ENCODE results near the gene SRPK2.
"Not testable (repeated sequence)": the region's sequence is repeated elsewhere in the genome, so short reads cannot be mapped to it uniquely, and the experiment has no call there.

The SRPK2 gene

GRCh38 chr7:105376908-105377533 lies 11.7 kb downstream of the SRPK2 start:
- DNase-seq (ENCODE audit: low spot score): no peak

- no peak for DNase-seq (ENCODE audit: low spot score)
Measured at GRCh38 chr7:105369944-105370343, 18.8 kb downstream of the SRPK2 start.

GRCh38 chr7:105367458-105367857 lies 21.3 kb downstream of the SRPK2 start:
- no peak for DNase-seq (ENCODE audit: low spot score)

GRCh38 chr7:105365541-105366534 lies 22.9 kb downstream of the SRPK2 start:
- no peak for DNase-seq (ENCODE audit: low spot score)

- DNase-seq (ENCODE audit: low spot score): no peak
Measured at GRCh38 chr7:105364684-105365083, 24.0 kb downstream of the SRPK2 start.

- not testable (repeated sequence) for DNase-seq (ENCODE audit: low spot score)
Measured at GRCh38 chr7:105363657-105364056, 25.1 kb downstream of the SRPK2 start.

GRCh38 chr7:105362685-105363084 lies 26.0 kb downstream of the SRPK2 start:
- DNase-seq (ENCODE audit: low spot score): not testable (repeated sequence)

GRCh38 chr7:105361995-105362394 lies 26.7 kb downstream of the SRPK2 start:
- DNase-seq (ENCODE audit: low spot score): not testable (repeated sequence)

GRCh38 chr7:105360149-105360548 lies 28.6 kb downstream of the SRPK2 start:
- DNase-seq (ENCODE audit: low spot score): not testable (repeated sequence)

GRCh38 chr7:105355701-105356100 lies 33.0 kb downstream of the SRPK2 start:
- peak; percentile 43 for DNase-seq (ENCODE audit: low spot score)

GRCh38 chr7:105354383-105354782 lies 34.3 kb downstream of the SRPK2 start:
- DNase-seq (ENCODE audit: low spot score): peak; percentile 55

GRCh38 chr7:105353752-105354328 lies 34.9 kb downstream of the SRPK2 start:
- DNase-seq (ENCODE audit: low spot score): peak; percentile 73

- DNase-seq (ENCODE audit: low spot score): no peak
Measured at GRCh38 chr7:105352901-105353668, 35.6 kb downstream of the SRPK2 start.

- peak; percentile 97 for DNase-seq (ENCODE audit: low spot score)
Measured at GRCh38 chr7:105352018-105352612, 36.6 kb downstream of the SRPK2 start.

GRCh38 chr7:105350906-105351305 lies 37.8 kb downstream of the SRPK2 start:
- DNase-seq (ENCODE audit: low spot score): no peak

- not testable (repeated sequence) for DNase-seq (ENCODE audit: low spot score)
Measured at GRCh38 chr7:105348177-105348576, 40.5 kb downstream of the SRPK2 start.

GRCh38 chr7:105346593-105347322 lies 42.0 kb downstream of the SRPK2 start:
- no peak for DNase-seq (ENCODE audit: low spot score)

GRCh38 chr7:105346138-105346537 lies 42.6 kb downstream of the SRPK2 start:
- DNase-seq (ENCODE audit: low spot score): no peak

- no peak for DNase-seq (ENCODE audit: low spot score)
Measured at GRCh38 chr7:105345725-105346124, 43.0 kb downstream of the SRPK2 start.

- DNase-seq (ENCODE audit: low spot score): no peak
Measured at GRCh38 chr7:105345003-105345402, 43.7 kb downstream of the SRPK2 start.

All from NAMALWA (cell line).